Activated CD4-positive, CD25-positive, alpha-beta regulatory T cell treated with anti-CD3 and anti-CD28 coated beads, Interleukin-2, amount 50 U/mL, for 16 hours (primary cell): Measurements from ENCODE around the gene KRT9.

Experiments used
- DNase-seq: peaks from one replicate; pipeline ENCODE4 v3.0.0-alpha.2; 2020; ENCODE audit warnings: low read depth, low spot score

KRT9 gene

GRCh38 chr17:41528959-41529353 is 42.9 kb downstream of the KRT9 start:
- DNase-seq = no peak

GRCh38 chr17:41527063-41528023 is 44.5 kb downstream of the KRT9 start:
- DNase-seq = no peak

- no peak for DNase-seq
These were observed 47.6 kb downstream of the KRT9 start for GRCh38 chr17:41524261-41524660.

- DNase-seq = no peak
These were observed 48.1 kb downstream of the KRT9 start for GRCh38 chr17:41523787-41524186.

GRCh38 chr17:41523225-41523593 is 48.6 kb downstream of the KRT9 start:
- no peak for DNase-seq

- no peak for DNase-seq
These were observed 49.3 kb downstream of the KRT9 start for GRCh38 chr17:41522301-41523224.

GRCh38 chr17:41521574-41522261 is 50.1 kb downstream of the KRT9 start:
- DNase-seq = no peak

GRCh38 chr17:41520821-41521521 is 50.9 kb downstream of the KRT9 start:
- no peak for DNase-seq

GRCh38 chr17:41519501-41520224 is 52.2 kb downstream of the KRT9 start:
- no peak for DNase-seq

GRCh38 chr17:41518789-41519449 is 52.9 kb downstream of the KRT9 start, which contains the start of gene KRT15:
TSS of gene KRT15 (minus strand) at chr17:41518890. CDS start at chr17:41518827, 63 bp downstream.
- no peak for DNase-seq

GRCh38 chr17:41518031-41518430 is 53.8 kb downstream of the KRT9 start:
- DNase-seq = no peak

- DNase-seq = no peak
These were observed 55.0 kb downstream of the KRT9 start for GRCh38 chr17:41516830-41517283.

GRCh38 chr17:41516147-41516829 is 55.6 kb downstream of the KRT9 start:
- DNase-seq = no peak
